Measurements from ENCODE around the gene LRCH1. TPM values are rescaled to one million over a fixed set of nuclear protein-coding genes. Genes with fewer than 3 reads are reported as not detected.

The LRCH1 gene
- total RNA-seq, 2 experiments from 2014 or later: 16.7 to 27.8 TPM

DNA sequence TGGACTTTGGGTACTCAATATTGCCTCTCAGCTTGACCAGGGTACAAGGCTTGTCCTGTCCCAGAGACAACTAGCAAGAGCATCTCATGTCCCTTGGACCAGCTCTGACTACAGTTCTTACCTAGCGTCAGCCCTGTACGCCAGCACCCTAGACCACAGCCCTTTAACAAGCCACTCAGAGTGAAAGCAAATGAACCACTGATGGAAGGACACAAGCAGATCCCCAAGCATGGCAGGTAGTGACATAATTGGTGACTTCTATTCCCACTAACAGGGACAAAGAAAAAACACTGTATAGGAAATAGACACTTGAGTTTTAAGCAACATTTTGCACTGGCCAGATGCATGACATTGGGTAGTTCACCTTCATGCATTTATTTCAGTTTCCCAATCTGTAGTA lies 8.8 kb upstream of the LRCH1 start:
- no TSS peak for BruUV-seq (replicated peaks)
- Histone ChIP-seq H3K79me2 (ENCODE audit: insufficient read depth, low read depth, low read length) (no peaks in the 10 kb centered on the region), H3K4me3 (ENCODE audit: low read depth, low read length, poor library complexity, severe bottlenecking) (no peak overlapping the region), H3K9me3 (ENCODE audit: low read length) (no peaks in the 10 kb centered on the region), H3K36me3 (ENCODE audit: insufficient read depth, low read length) (no peaks in the 10 kb centered on the region), H3K4me2 (ENCODE audit: low read length) (no peak overlapping the region), H3K27ac (ENCODE audit: low read depth, low read length, poor library complexity, severe bottlenecking) (no peak overlapping the region), H4K20me1 (ENCODE audit: insufficient read depth, low read length) (no peaks in the 10 kb centered on the region), H2AFZ (ENCODE audit: low read length) (no peak overlapping the region), H3K9me2 (ENCODE audit: insufficient read depth, low read length) (no peaks in the 10 kb centered on the region), H3K4me1 (ENCODE audit: insufficient read depth, low read length, poor library complexity, severe bottlenecking) (no peaks in the 10 kb centered on the region)
- CTCF ChIA-PET (ENCODE audit: unreplicated experiment): no interaction called here
- DNase-seq (ENCODE audit: low spot score): no peak
- TF ChIP-seq EZH2phosphoT487 (IDR thresholded peaks at IDR 0.05; ENCODE audit: borderline replicate concordance, low read depth, low read length): no peak
- TF ChIP-seq, protein P1, sequence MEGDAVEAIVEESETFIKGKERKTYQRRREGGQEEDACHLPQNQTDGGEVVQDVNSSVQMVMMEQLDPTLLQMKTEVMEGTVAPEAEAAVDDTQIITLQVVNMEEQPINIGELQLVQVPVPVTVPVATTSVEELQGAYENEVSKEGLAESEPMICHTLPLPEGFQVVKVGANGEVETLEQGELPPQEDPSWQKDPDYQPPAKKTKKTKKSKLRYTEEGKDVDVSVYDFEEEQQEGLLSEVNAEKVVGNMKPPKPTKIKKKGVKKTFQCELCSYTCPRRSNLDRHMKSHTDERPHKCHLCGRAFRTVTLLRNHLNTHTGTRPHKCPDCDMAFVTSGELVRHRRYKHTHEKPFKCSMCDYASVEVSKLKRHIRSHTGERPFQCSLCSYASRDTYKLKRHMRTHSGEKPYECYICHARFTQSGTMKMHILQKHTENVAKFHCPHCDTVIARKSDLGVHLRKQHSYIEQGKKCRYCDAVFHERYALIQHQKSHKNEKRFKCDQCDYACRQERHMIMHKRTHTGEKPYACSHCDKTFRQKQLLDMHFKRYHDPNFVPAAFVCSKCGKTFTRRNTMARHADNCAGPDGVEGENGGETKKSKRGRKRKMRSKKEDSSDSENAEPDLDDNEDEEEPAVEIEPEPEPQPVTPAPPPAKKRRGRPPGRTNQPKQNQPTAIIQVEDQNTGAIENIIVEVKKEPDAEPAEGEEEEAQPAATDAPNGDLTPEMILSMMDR (conservative IDR thresholded peaks at IDR 0.05; ENCODE audit: low read length): no peak
- intact Hi-C loops (cut with micrococcal nuclease; ENCODE audit: unreplicated experiment): no loop called here
- POLR2A ChIA-PET: no interaction called here

DNA sequence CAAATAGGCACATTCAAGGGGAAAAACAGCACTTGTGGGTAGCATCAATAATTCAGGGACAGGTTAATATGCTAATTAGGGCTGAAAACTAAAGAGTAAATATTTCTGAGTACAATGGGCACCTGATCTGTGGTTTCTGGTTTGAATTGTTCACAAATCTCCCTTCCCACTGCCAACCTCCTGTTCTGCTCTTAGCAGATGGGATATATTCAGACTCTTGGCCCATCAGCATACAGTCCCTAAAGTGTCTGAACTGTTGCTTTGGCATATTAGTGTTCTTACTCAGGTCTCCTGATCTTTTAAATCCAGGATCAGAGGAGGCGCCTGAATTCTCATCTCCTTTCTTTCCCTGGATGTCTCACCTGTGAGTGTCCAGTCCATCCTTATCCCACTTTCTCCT lies 8.2 kb upstream of the LRCH1 start:
- Histone ChIP-seq H2AFZ (ENCODE audit: low read length) (no peak overlapping the region), H3K9me3 (ENCODE audit: low read length) (no peaks in the 10 kb centered on the region), H3K27ac (ENCODE audit: low read depth, low read length, poor library complexity, severe bottlenecking) (no peak overlapping the region), H4K20me1 (ENCODE audit: insufficient read depth, low read length) (no peaks in the 10 kb centered on the region), H3K9me2 (ENCODE audit: insufficient read depth, low read length) (no peaks in the 10 kb centered on the region), H3K4me3 (ENCODE audit: low read depth, low read length, poor library complexity, severe bottlenecking) (no peak overlapping the region), H3K79me2 (ENCODE audit: insufficient read depth, low read depth, low read length) (no peaks in the 10 kb centered on the region), H3K36me3 (ENCODE audit: insufficient read depth, low read length) (no peaks in the 10 kb centered on the region), H3K4me2 (ENCODE audit: low read length) (no peak overlapping the region), H3K4me1 (ENCODE audit: insufficient read depth, low read length, poor library complexity, severe bottlenecking) (no peaks in the 10 kb centered on the region)
- ChIA-PET POLR2A (no interaction called here), CTCF (ENCODE audit: unreplicated experiment) (no interaction called here)
- BruUV-seq (replicated peaks): no TSS peak
- TF ChIP-seq, protein P1 (conservative IDR thresholded peaks at IDR 0.05; ENCODE audit: low read length): no peak
- TF ChIP-seq EZH2phosphoT487 (IDR thresholded peaks at IDR 0.05; ENCODE audit: borderline replicate concordance, low read depth, low read length): no peak
- DNase-seq (ENCODE audit: low spot score): no peak
- intact Hi-C loops (cut with micrococcal nuclease; ENCODE audit: unreplicated experiment): loop anchor here (5.0 kb wide), 1 partner anchor 53 kb away; no protein-coding TSS in a partner anchor

DNA sequence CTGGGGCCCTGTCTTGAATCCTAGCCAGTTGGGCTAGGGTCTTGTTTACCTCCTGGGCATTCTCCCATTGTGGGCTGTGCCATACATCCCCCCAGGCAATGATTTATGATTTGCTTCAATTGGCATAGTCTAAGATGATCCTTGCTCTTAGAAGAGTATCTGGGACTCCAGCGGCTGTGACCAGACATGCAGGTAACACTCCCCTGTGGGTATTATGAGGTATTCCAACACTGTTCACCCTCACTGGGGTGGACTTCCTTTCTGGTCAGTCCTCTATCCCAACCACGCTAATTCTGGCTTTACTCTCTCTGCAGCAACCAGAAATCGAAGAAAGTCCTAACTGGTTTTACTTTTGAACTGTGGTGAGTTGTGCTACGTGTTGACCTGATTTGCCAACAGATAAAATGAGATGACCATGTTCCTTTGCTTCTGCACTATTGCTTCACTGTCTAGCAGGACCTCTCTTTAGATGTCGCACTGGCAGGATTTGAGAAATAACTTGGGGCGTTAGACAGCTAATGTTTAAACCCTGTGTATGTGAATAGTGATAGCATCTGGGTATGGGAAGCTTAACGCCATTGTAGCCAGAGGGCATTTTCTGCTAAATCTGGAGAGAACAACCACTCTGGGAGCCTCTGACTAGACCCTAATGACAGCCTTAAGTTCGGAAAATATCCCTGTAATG lies 6.7 kb upstream of the LRCH1 start:
- POLR2A ChIA-PET: no interaction called here
- H3K9me3 ChIP-seq (ENCODE audit: low read length): no peaks in the 10 kb centered on the region
- H3K4me1 ChIP-seq (ENCODE audit: insufficient read depth, low read length, poor library complexity, severe bottlenecking): peaks cover 4% of the 10 kb centered on the region
- no peaks in the 10 kb centered on the region for H3K79me2 ChIP-seq (ENCODE audit: insufficient read depth, low read depth, low read length)
- H3K4me2 ChIP-seq (ENCODE audit: low read length): no peak overlapping the region
- H4K20me1 ChIP-seq (ENCODE audit: insufficient read depth, low read length): no peaks in the 10 kb centered on the region
- no peak for DNase-seq (ENCODE audit: low spot score)
- no peaks in the 10 kb centered on the region for H3K36me3 ChIP-seq (ENCODE audit: insufficient read depth, low read length)
- H3K9me2 ChIP-seq (ENCODE audit: insufficient read depth, low read length): no peaks in the 10 kb centered on the region
- H3K27ac ChIP-seq (ENCODE audit: low read depth, low read length, poor library complexity, severe bottlenecking): no peak overlapping the region
- CTCF ChIA-PET (ENCODE audit: unreplicated experiment): no interaction called here
- H3K4me3 ChIP-seq (ENCODE audit: low read depth, low read length, poor library complexity, severe bottlenecking): no peak overlapping the region
- no TSS peak for BruUV-seq (replicated peaks)
- no peak for TF ChIP-seq EZH2phosphoT487 (IDR thresholded peaks at IDR 0.05; ENCODE audit: borderline replicate concordance, low read depth, low read length)
- TF ChIP-seq, protein P1 (conservative IDR thresholded peaks at IDR 0.05; ENCODE audit: low read length): no peak
- intact Hi-C loops (cut with micrococcal nuclease; ENCODE audit: unreplicated experiment): loop anchor here (5.0 kb wide), 1 partner anchor 54 kb away; no protein-coding TSS in a partner anchor
- no peak overlapping the region for H2AFZ ChIP-seq (ENCODE audit: low read length)
